Ovary (tissue), 3 donors: ENCODE data around the gene C2orf68.

ENCODE experiments used
- EP300 ChIP-seq: sonication (generic); formaldehyde crosslinking; IDR thresholded peaks from one replicate; pipeline ENCODE4 v1.6.1; 2017; ENCODE audit warnings: antibody characterized with exemption
- POLR2A ChIP-seq: fragments of 450-650 bp; IDR thresholded peaks from one replicate; pipeline ENCODE4 v1.6.1; 2017; ENCODE audit warnings: antibody characterized with exemption, mild to moderate bottlenecking, moderate library complexity
- TF ChIP-seq, protein P1 (sequence below), 3 donors: fragments of 450-650 bp in 2 of 3; fragments of 200-600 bp in 1 of 3; IDR thresholded peaks; one replicate each; pipeline versions ENCODE4 v1.5.1 to v1.8.0; 2016 to 2022; ENCODE audit warnings: antibody characterized with exemption in 3 of 3, mild to moderate bottlenecking in 1 of 3
- donor health status: DM: no; HTN: no; CAD: no.

DNA sequence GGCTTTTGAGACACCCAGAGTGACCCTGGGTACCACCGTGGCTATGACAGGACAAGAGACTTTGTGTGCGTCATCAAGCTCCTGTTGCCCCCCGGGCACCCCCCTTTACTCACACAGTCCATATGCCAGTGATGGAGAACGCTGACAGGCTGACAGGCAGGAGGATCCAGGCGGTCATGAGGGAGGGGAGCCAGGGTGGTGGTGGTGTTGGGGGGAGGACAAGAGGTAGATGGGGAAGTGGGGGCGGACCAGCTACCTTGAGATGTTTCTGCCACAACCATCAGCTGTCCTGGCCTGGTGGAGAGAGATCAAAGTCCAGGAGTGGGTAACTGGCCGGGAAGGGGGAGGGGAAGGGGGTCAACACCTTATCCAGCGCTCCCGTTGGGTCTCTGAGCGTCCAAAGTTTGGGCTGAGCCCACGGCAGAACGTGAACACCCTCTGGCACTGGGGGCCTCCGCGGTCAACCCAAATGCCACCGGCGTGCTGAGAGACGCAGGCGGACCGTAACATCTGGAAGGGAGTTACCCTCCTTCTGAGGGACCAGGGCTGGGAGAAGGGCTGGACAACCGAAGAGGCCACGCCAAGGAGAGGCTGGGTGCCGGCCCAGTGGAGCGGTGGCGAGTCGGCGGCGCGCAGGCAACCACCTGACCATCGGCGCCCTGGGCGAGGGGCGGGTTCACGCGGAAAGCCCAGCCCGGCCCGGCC, 9.9 kb downstream of the C2orf68 start:
- TF ChIP-seq POLR2A = no peak
- TF ChIP-seq, protein P1, sequence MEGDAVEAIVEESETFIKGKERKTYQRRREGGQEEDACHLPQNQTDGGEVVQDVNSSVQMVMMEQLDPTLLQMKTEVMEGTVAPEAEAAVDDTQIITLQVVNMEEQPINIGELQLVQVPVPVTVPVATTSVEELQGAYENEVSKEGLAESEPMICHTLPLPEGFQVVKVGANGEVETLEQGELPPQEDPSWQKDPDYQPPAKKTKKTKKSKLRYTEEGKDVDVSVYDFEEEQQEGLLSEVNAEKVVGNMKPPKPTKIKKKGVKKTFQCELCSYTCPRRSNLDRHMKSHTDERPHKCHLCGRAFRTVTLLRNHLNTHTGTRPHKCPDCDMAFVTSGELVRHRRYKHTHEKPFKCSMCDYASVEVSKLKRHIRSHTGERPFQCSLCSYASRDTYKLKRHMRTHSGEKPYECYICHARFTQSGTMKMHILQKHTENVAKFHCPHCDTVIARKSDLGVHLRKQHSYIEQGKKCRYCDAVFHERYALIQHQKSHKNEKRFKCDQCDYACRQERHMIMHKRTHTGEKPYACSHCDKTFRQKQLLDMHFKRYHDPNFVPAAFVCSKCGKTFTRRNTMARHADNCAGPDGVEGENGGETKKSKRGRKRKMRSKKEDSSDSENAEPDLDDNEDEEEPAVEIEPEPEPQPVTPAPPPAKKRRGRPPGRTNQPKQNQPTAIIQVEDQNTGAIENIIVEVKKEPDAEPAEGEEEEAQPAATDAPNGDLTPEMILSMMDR (IDR thresholded peaks at IDR 0.05) = no peak
- no peak for TF ChIP-seq EP300
